Measurements from ENCODE around the gene FAR1.

The FAR1 gene

GRCh38 chr11:13699870-13700269 lies 31.4 kb downstream of the FAR1 start:
- no peak overlapping the region for H3K23ac ChIP-seq (ENCODE audit: low read length in 2 of 2)
- no peak overlapping the region for H3K18ac ChIP-seq (ENCODE audit: low read depth in 1 of 2, low read length in 2 of 2)
- no peaks in the 10 kb centered on the region for H3K27me3 ChIP-seq (ENCODE audit: control insufficient read depth in 1 of 2, insufficient read depth in 1 of 2, low read length in 2 of 2)
- H3K27ac ChIP-seq (ENCODE audit: low read length, poor library complexity, severe bottlenecking) = no peak overlapping the region
- H3K36me3 ChIP-seq (ENCODE audit: control insufficient read depth in 1 of 2, insufficient read depth in 2 of 2, low read depth in 1 of 2, low read length in 2 of 2) = peaks cover 6 to 76% of the 10 kb centered on the region in 2 experiments
- H3K9ac ChIP-seq (ENCODE audit: low read length) = no peak overlapping the region
- no peak overlapping the region for H3K4me2 ChIP-seq (ENCODE audit: low read length, poor library complexity, severe bottlenecking)
- no peaks in the 10 kb centered on the region for H3K4me1 ChIP-seq (ENCODE audit: control insufficient read depth, insufficient read depth, low read depth, low read length)
- H3K79me1 ChIP-seq (replicated peaks; ENCODE audit: low read length, poor library complexity, severe bottlenecking) = peaks cover 11% of the 10 kb centered on the region
- H2BK120ac ChIP-seq (ENCODE audit: low read depth, low read length) = no peak overlapping the region
- H2AFZ ChIP-seq (ENCODE audit: low read depth, low read length) = no peak overlapping the region
- no peak overlapping the region for H2BK12ac ChIP-seq (ENCODE audit: low read length in 2 of 2)
- H3K14ac ChIP-seq (ENCODE audit: low read length in 2 of 2) = no peak overlapping the region
- H4K91ac ChIP-seq (ENCODE audit: low read length) = no peak overlapping the region
- no peak overlapping the region for H3K4ac ChIP-seq (ENCODE audit: low read depth in 1 of 2, low read length in 2 of 2)
- no peak overlapping the region for H2AK5ac ChIP-seq (ENCODE audit: low read length, severe bottlenecking)
- H2BK5ac ChIP-seq (ENCODE audit: low read depth, low read length, poor library complexity, severe bottlenecking) = no peak overlapping the region
- no peak overlapping the region for H2BK15ac ChIP-seq (ENCODE audit: low read depth, poor library complexity, severe bottlenecking)
- no peak overlapping the region for H4K8ac ChIP-seq (ENCODE audit: low read length)
- WGBS = no CpG with 5 or more reads among the region's 1 CpG
- DNase-seq = no peak
- H3K9me3 ChIP-seq (ENCODE audit: control insufficient read depth, low read length) = no peaks in the 10 kb centered on the region
- H3K4me3 ChIP-seq (ENCODE audit: insufficient read depth in 1 of 2, low read depth in 1 of 2, low read length in 2 of 2) = no peak overlapping the region

DNA sequence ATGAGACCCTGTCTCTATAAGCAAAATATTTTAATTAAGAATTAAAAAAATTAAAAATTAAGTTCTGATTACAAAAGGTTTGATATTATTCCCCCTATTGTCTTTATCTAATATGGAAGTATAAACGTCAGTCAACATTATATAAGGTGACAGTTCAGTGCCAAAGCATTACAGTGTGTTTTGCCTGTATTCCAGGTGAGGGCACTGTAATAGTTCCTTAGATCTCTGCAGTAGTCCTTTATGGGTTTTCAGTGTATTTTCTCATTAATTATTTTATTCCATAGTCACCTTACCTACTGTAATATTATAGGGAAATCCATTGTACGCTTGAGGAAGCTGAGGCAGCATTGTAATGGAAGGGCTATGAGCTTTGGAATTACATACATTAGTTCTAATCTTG lies 33.0 kb downstream of the FAR1 start:
- Histone ChIP-seq H3K4ac (ENCODE audit: low read depth in 1 of 2, low read length in 2 of 2) (no peak overlapping the region), H3K14ac (ENCODE audit: low read length in 2 of 2) (no peak overlapping the region), H3K27me3 (ENCODE audit: control insufficient read depth in 1 of 2, insufficient read depth in 1 of 2, low read length in 2 of 2) (no peaks in the 10 kb centered on the region), H2BK12ac (ENCODE audit: low read length in 2 of 2) (no peak overlapping the region), H3K36me3 (ENCODE audit: control insufficient read depth in 1 of 2, insufficient read depth in 2 of 2, low read depth in 1 of 2, low read length in 2 of 2) (peaks cover 6 to 75% of the 10 kb centered on the region in 2 experiments), H2AK5ac (ENCODE audit: low read length, severe bottlenecking) (no peak overlapping the region), H3K23ac (ENCODE audit: low read length in 2 of 2) (no peak overlapping the region), H3K4me2 (ENCODE audit: low read length, poor library complexity, severe bottlenecking) (no peak overlapping the region), H4K91ac (ENCODE audit: low read length) (no peak overlapping the region), H2BK5ac (ENCODE audit: low read depth, low read length, poor library complexity, severe bottlenecking) (no peak overlapping the region), H3K18ac (ENCODE audit: low read depth in 1 of 2, low read length in 2 of 2) (no peak overlapping the region), H3K79me1 (replicated peaks; ENCODE audit: low read length, poor library complexity, severe bottlenecking) (peaks cover 10% of the 10 kb centered on the region), H2AFZ (ENCODE audit: low read depth, low read length) (no peak overlapping the region), H3K9ac (ENCODE audit: low read length) (no peak overlapping the region), H3K4me1 (ENCODE audit: control insufficient read depth, insufficient read depth, low read depth, low read length) (no peaks in the 10 kb centered on the region), H2BK120ac (ENCODE audit: low read depth, low read length) (no peak overlapping the region), H4K8ac (ENCODE audit: low read length) (no peak overlapping the region), H3K27ac (ENCODE audit: low read length, poor library complexity, severe bottlenecking) (no peak overlapping the region), H3K4me3 (ENCODE audit: insufficient read depth in 1 of 2, low read depth in 1 of 2, low read length in 2 of 2) (no peak overlapping the region), H2BK15ac (ENCODE audit: low read depth, poor library complexity, severe bottlenecking) (no peak overlapping the region), H3K9me3 (ENCODE audit: control insufficient read depth, low read length) (no peaks in the 10 kb centered on the region)
- no CpG with 5 or more reads among the region's 2 CpGs for WGBS
- DNase-seq = no peak

- H2AK5ac ChIP-seq (ENCODE audit: low read length, severe bottlenecking) = no peak overlapping the region
- no peak overlapping the region for H3K4ac ChIP-seq (ENCODE audit: low read depth in 1 of 2, low read length in 2 of 2)
- no peaks in the 10 kb centered on the region for H3K4me1 ChIP-seq (ENCODE audit: control insufficient read depth, insufficient read depth, low read depth, low read length)
- no peak overlapping the region for H2AFZ ChIP-seq (ENCODE audit: low read depth, low read length)
- H2BK5ac ChIP-seq (ENCODE audit: low read depth, low read length, poor library complexity, severe bottlenecking) = no peak overlapping the region
- H4K8ac ChIP-seq (ENCODE audit: low read length) = no peak overlapping the region
- H3K9me3 ChIP-seq (ENCODE audit: control insufficient read depth, low read length) = no peaks in the 10 kb centered on the region
- peaks cover 2 to 75% of the 10 kb centered on the region in 2 experiments for H3K36me3 ChIP-seq (ENCODE audit: control insufficient read depth in 1 of 2, insufficient read depth in 2 of 2, low read depth in 1 of 2, low read length in 2 of 2)
- H3K27ac ChIP-seq (ENCODE audit: low read length, poor library complexity, severe bottlenecking) = no peak overlapping the region
- no peak overlapping the region for H4K91ac ChIP-seq (ENCODE audit: low read length)
- no peak overlapping the region for H2BK15ac ChIP-seq (ENCODE audit: low read depth, poor library complexity, severe bottlenecking)
- no peak overlapping the region for H3K4me2 ChIP-seq (ENCODE audit: low read length, poor library complexity, severe bottlenecking)
- peaks cover 7% of the 10 kb centered on the region for H3K79me1 ChIP-seq (replicated peaks; ENCODE audit: low read length, poor library complexity, severe bottlenecking)
- no peak overlapping the region for H3K14ac ChIP-seq (ENCODE audit: low read length in 2 of 2)
- no peak overlapping the region for H3K4me3 ChIP-seq (ENCODE audit: insufficient read depth in 1 of 2, low read depth in 1 of 2, low read length in 2 of 2)
- no peak overlapping the region for H2BK12ac ChIP-seq (ENCODE audit: low read length in 2 of 2)
- no peak overlapping the region for H3K9ac ChIP-seq (ENCODE audit: low read length)
- no peak overlapping the region for H3K23ac ChIP-seq (ENCODE audit: low read length in 2 of 2)
- no peak overlapping the region for H3K18ac ChIP-seq (ENCODE audit: low read depth in 1 of 2, low read length in 2 of 2)
- no peaks in the 10 kb centered on the region for H3K27me3 ChIP-seq (ENCODE audit: control insufficient read depth in 1 of 2, insufficient read depth in 1 of 2, low read length in 2 of 2)
- no peak overlapping the region for H2BK120ac ChIP-seq (ENCODE audit: low read depth, low read length)
- DNase-seq = no peak
These were observed 33.6 kb downstream of the FAR1 start for GRCh38 chr11:13702071-13702470.

DNA sequence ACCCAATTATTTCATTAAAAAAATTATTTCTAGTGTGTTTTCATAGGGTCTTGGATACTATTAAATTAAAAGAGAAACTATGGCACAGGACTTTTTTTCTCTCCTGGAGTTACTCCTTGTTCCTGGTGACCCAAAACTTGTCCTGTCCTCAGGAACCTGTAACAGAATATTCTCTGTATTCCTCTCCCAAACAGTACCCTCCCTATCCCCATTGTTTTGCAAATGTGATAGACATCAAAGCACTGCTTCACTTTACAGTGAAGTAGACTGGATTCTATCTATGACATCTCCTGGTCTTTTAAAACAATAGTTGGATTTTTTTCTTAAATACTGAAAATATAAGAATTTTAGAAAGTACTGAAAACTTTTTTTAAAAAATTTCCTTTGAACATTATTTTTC lies 37.2 kb downstream of the FAR1 start:
- Histone ChIP-seq H3K18ac (ENCODE audit: low read depth in 1 of 2, low read length in 2 of 2) (no peak overlapping the region), H3K4me1 (ENCODE audit: control insufficient read depth, insufficient read depth, low read depth, low read length) (no peaks in the 10 kb centered on the region), H2AK5ac (ENCODE audit: low read length, severe bottlenecking) (no peak overlapping the region), H3K27ac (ENCODE audit: low read length, poor library complexity, severe bottlenecking) (no peak overlapping the region), H3K9me3 (ENCODE audit: control insufficient read depth, low read length) (no peaks in the 10 kb centered on the region), H2BK5ac (ENCODE audit: low read depth, low read length, poor library complexity, severe bottlenecking) (no peak overlapping the region), H2BK12ac (ENCODE audit: low read length in 2 of 2) (no peak overlapping the region), H3K23ac (ENCODE audit: low read length in 2 of 2) (no peak overlapping the region), H3K36me3 (ENCODE audit: control insufficient read depth in 1 of 2, insufficient read depth in 2 of 2, low read depth in 1 of 2, low read length in 2 of 2) (peaks cover 4 to 82% of the 10 kb centered on the region in 2 experiments), H3K4me2 (ENCODE audit: low read length, poor library complexity, severe bottlenecking) (no peak overlapping the region), H2BK120ac (ENCODE audit: low read depth, low read length) (no peak overlapping the region), H3K4me3 (ENCODE audit: insufficient read depth in 1 of 2, low read depth in 1 of 2, low read length in 2 of 2) (no peak overlapping the region), H4K8ac (ENCODE audit: low read length) (no peak overlapping the region), H3K4ac (ENCODE audit: low read depth in 1 of 2, low read length in 2 of 2) (no peak overlapping the region), H2AFZ (ENCODE audit: low read depth, low read length) (no peak overlapping the region), H3K79me1 (replicated peaks; ENCODE audit: low read length, poor library complexity, severe bottlenecking) (peaks cover 7% of the 10 kb centered on the region), H3K27me3 (ENCODE audit: control insufficient read depth in 1 of 2, insufficient read depth in 1 of 2, low read length in 2 of 2) (no peaks in the 10 kb centered on the region), H3K9ac (ENCODE audit: low read length) (no peak overlapping the region), H3K14ac (ENCODE audit: low read length in 2 of 2) (no peak overlapping the region), H2BK15ac (ENCODE audit: low read depth, poor library complexity, severe bottlenecking) (no peak overlapping the region), H4K91ac (ENCODE audit: low read length) (no peak overlapping the region)
- no peak for DNase-seq

All from mesenchymal stem cell (in vitro differentiated cells and primary cell).